Heart left ventricle (tissue), 13 donors: ENCODE data around the gene QPRT.

Experiments
- POLR2A ChIP-seq, 2 donors: fragments of 450-650 bp; IDR thresholded peaks; one replicate each; pipeline ENCODE4 v1.6.1; 2017; ENCODE audit warnings: antibody characterized with exemption in 2 of 2, mild to moderate bottlenecking in 2 of 2, moderate library complexity in 2 of 2
- TF ChIP-seq, protein P1 (sequence below), 12 donors: fragments of 200-600 bp; sonication (generic) in 4 of 12; IDR thresholded peaks; one replicate each; pipeline versions ENCODE4 v1.5.0 to v1.8.0; 2018 to 2022; ENCODE audit warnings: antibody characterized with exemption in 12 of 12, mild to moderate bottlenecking in 5 of 12
- donor health status: ischemic (EF 13 %, LVEDD 7.1; RV severe dilation, severe dysfunction).
- donor health status: DM: no; HTN: yes; CAD: no.
- donor health status: DM: no; HTN: no; CAD: no.
- donor health status: ischemic (EF 25% LVEDD 6.9; RV normal size, moderate dysfunction).
- donor health status: ischemic (EF 25% LVEDD 5.7; RV mildly dilated, moderate dysfunction).
- donor health status: ischemic (EF 35%, LVEDD 5.7; RV mildly dilated, moderate dysfunction).
- donor health status: nonischemic (EF 11% LVEDD 7.7; RV severe dilation, severe dysfunction).
- donor health status: DM: yes; HTN: yes; CAD: no.
- donor health status: PGD.
- donor health status: ischemic (EF 29% LVEDD 5.4; RV normal size, mild dysfunction).
- donor health status: nonischemic (EF 23%, LVEDD 6.1; RV moderate dilation, normal function).

DNA sequence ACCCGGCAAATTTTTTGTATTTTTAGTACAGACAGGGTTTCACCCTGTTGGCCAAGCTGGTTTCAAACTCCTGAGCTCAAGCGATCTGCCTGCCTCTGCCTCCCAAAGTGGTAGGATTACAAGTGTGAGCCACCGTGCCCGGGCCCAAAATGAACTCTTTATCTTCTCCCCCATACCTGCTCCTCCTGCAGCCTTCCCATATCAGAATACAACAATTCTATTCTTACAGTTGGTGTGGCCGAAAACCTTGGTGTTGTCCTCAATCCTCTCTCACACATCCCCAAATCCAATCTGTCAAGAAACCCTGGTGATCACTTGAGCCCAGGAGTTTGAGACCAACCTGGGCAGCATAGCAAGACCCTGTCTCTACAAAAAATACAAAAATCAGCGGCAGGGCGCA, 35.4 kb upstream of the QPRT start:
- no peak for TF ChIP-seq POLR2A (IDR thresholded peaks at IDR 0.05)
- TF ChIP-seq, protein P1, sequence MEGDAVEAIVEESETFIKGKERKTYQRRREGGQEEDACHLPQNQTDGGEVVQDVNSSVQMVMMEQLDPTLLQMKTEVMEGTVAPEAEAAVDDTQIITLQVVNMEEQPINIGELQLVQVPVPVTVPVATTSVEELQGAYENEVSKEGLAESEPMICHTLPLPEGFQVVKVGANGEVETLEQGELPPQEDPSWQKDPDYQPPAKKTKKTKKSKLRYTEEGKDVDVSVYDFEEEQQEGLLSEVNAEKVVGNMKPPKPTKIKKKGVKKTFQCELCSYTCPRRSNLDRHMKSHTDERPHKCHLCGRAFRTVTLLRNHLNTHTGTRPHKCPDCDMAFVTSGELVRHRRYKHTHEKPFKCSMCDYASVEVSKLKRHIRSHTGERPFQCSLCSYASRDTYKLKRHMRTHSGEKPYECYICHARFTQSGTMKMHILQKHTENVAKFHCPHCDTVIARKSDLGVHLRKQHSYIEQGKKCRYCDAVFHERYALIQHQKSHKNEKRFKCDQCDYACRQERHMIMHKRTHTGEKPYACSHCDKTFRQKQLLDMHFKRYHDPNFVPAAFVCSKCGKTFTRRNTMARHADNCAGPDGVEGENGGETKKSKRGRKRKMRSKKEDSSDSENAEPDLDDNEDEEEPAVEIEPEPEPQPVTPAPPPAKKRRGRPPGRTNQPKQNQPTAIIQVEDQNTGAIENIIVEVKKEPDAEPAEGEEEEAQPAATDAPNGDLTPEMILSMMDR (IDR thresholded peaks at IDR 0.05): no peak
